RWPE2 (cell line): ENCODE data around the gene PATJ.

Source experiments
- ATAC-seq: fragments of 200-7000 bp; cut with Tn5 transposase; 3 replicates; pipeline ENCODE4 v1.9.1; 2021; ENCODE audit warnings: low read depth
- DNase-seq: peaks from one replicate; pipeline ENCODE4 v3.0.0-alpha.2; 2020; ENCODE audit warnings: low spot score
- H3K27ac ChIP-seq: fragments of 450-650 bp; 2 replicates; pipeline ENCODE4 v1.5.1; 2017; ENCODE audit warnings: mild to moderate bottlenecking; ENCODE audit not compliant: poor library complexity, severe bottlenecking
- H3K27me3 ChIP-seq: fragments of 250-450 bp; sonication (Bioruptor Pico); 2 replicates; pipeline ENCODE4 v1.5.1; 2021; ENCODE audit warnings: mild to moderate bottlenecking, moderate library complexity; ENCODE audit not compliant: insufficient read depth, poor library complexity, severe bottlenecking
- H3K36me3 ChIP-seq: fragments of 250-450 bp; sonication (Bioruptor Pico); 2 replicates; pipeline ENCODE4 v1.5.1; 2020; ENCODE audit warnings: low read depth, mild to moderate bottlenecking, moderate library complexity
- H3K4me1 ChIP-seq: fragments of 250-450 bp; sonication (Bioruptor Pico); 2 replicates; pipeline ENCODE4 v1.5.1; 2021; ENCODE audit warnings: mild to moderate bottlenecking, moderate library complexity; ENCODE audit not compliant: insufficient read depth, poor library complexity, severe bottlenecking
- H3K4me3 ChIP-seq: fragments of 250-450 bp; sonication (Bioruptor Pico); 2 replicates; pipeline ENCODE4 v1.5.1; 2021; ENCODE audit warnings: mild to moderate bottlenecking, moderate library complexity; ENCODE audit not compliant: severe bottlenecking
- H3K9me3 ChIP-seq: fragments of 250-450 bp; sonication (Bioruptor Pico); 2 replicates; pipeline ENCODE4 v1.5.1; 2021; ENCODE audit warnings: mild to moderate bottlenecking, moderate library complexity; ENCODE audit not compliant: severe bottlenecking
- CTCF ChIP-seq: fragments of 450-650 bp; IDR thresholded peaks from one replicate; pipeline ENCODE4 v1.5.1; 2017; ENCODE audit warnings: mild to moderate bottlenecking, moderate library complexity; ENCODE audit not compliant: poor library complexity, severe bottlenecking

Gene PATJ

GRCh38 chr1:61975638-61976037 lies 233.4 kb downstream of the PATJ start:
- Histone ChIP-seq H3K27ac (no peak overlapping the region), H3K4me3 (no peak overlapping the region), H3K27me3 (no peaks in the 10 kb centered on the region), H3K9me3 (no peaks in the 10 kb centered on the region), H3K36me3 (no peaks in the 10 kb centered on the region), H3K4me1 (no peaks in the 10 kb centered on the region)
- ATAC-seq (no peak), DNase-seq (no peak)
- no peak for TF ChIP-seq CTCF

GRCh38 chr1:61976566-61976965 lies 234.3 kb downstream of the PATJ start:
- H3K9me3 ChIP-seq, result no peaks in the 10 kb centered on the region
- H3K36me3 ChIP-seq, result no peaks in the 10 kb centered on the region
- H3K27ac ChIP-seq, result no peak overlapping the region
- H3K4me3 ChIP-seq, result no peak overlapping the region
- no peak for TF ChIP-seq CTCF
- DNase-seq (no peak), ATAC-seq (no peak)
- no peaks in the 10 kb centered on the region for H3K4me1 ChIP-seq
- no peaks in the 10 kb centered on the region for H3K27me3 ChIP-seq

- ATAC-seq, result no peak
- Histone ChIP-seq H3K4me3 (no peak overlapping the region), H3K4me1 (no peaks in the 10 kb centered on the region), H3K36me3 (no peaks in the 10 kb centered on the region), H3K9me3 (no peaks in the 10 kb centered on the region), H3K27me3 (no peaks in the 10 kb centered on the region), H3K27ac (no peak overlapping the region)
- DNase-seq, result no peak
- TF ChIP-seq CTCF, result no peak
Measured at GRCh38 chr1:61978796-61979195, 236.5 kb downstream of the PATJ start.

- TF ChIP-seq CTCF, result no peak
- DNase-seq (no peak), ATAC-seq (no peak)
- H3K9me3 ChIP-seq, result no peaks in the 10 kb centered on the region
- no peaks in the 10 kb centered on the region for H3K4me1 ChIP-seq
- H3K27me3 ChIP-seq, result no peaks in the 10 kb centered on the region
- no peak overlapping the region for H3K27ac ChIP-seq
- H3K36me3 ChIP-seq, result no peaks in the 10 kb centered on the region
- no peak overlapping the region for H3K4me3 ChIP-seq
Measured at GRCh38 chr1:61979729-61980128, 237.4 kb downstream of the PATJ start.

GRCh38 chr1:61980561-61980960 lies 238.3 kb downstream of the PATJ start:
- H3K9me3 ChIP-seq, result no peaks in the 10 kb centered on the region
- H3K27ac ChIP-seq, result no peak overlapping the region
- no peak overlapping the region for H3K4me3 ChIP-seq
- H3K4me1 ChIP-seq, result no peaks in the 10 kb centered on the region
- DNase-seq (no peak), ATAC-seq (no peak)
- no peak for TF ChIP-seq CTCF
- H3K36me3 ChIP-seq, result no peaks in the 10 kb centered on the region
- H3K27me3 ChIP-seq, result no peaks in the 10 kb centered on the region
